SK-N-SH (cell line): ENCODE results near the gene LAIR2.

ENCODE experiments used
- CTCF ChIP-seq: fragments of 200-600 bp; sonication (generic); IDR thresholded peaks from 2 replicates; pipeline ENCODE4 v1.6.1; 2017; ENCODE audit warnings: antibody characterized with exemption, mild to moderate bottlenecking, moderate library complexity
- SIN3A ChIP-seq: IDR thresholded peaks from 2 replicates; pipeline ENCODE4 v1.6.1; 2012; ENCODE audit warnings: low read depth, mild to moderate bottlenecking, low read length, moderate library complexity, borderline replicate concordance
- TF ChIP-seq, protein P1 (sequence below): IDR thresholded peaks from 2 replicates; pipeline ENCODE4 v1.6.1; 2012; ENCODE audit warnings: mild to moderate bottlenecking, low read depth, low read length, moderate library complexity
- TF ChIP-seq, protein P2 (sequence below): IDR thresholded peaks from 2 replicates; pipeline ENCODE4; 2012

DNA sequence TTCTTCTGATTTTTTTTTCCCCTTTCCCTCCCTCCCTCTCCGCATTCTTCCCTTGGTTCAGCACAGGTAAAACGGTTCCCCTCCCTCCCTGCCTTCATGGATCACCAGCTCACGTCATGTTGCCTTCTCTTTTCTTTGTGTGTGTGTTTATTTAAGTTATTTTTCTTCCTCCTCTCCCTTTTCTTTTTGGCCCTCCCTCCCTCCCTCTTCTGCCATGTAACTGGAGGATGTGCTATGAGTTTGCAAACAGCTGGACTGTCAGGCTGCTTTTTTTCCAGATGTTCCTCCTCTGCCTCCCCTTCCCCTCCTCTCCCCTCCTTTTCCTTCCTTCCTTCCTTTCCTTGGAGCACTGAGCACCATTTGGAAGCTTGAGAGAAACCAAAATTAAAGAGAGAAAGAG, 41.0 kb upstream of the LAIR2 start:
- TF ChIP-seq SIN3A = no peak
- TF ChIP-seq CTCF = no peak
- TF ChIP-seq, protein P1, sequence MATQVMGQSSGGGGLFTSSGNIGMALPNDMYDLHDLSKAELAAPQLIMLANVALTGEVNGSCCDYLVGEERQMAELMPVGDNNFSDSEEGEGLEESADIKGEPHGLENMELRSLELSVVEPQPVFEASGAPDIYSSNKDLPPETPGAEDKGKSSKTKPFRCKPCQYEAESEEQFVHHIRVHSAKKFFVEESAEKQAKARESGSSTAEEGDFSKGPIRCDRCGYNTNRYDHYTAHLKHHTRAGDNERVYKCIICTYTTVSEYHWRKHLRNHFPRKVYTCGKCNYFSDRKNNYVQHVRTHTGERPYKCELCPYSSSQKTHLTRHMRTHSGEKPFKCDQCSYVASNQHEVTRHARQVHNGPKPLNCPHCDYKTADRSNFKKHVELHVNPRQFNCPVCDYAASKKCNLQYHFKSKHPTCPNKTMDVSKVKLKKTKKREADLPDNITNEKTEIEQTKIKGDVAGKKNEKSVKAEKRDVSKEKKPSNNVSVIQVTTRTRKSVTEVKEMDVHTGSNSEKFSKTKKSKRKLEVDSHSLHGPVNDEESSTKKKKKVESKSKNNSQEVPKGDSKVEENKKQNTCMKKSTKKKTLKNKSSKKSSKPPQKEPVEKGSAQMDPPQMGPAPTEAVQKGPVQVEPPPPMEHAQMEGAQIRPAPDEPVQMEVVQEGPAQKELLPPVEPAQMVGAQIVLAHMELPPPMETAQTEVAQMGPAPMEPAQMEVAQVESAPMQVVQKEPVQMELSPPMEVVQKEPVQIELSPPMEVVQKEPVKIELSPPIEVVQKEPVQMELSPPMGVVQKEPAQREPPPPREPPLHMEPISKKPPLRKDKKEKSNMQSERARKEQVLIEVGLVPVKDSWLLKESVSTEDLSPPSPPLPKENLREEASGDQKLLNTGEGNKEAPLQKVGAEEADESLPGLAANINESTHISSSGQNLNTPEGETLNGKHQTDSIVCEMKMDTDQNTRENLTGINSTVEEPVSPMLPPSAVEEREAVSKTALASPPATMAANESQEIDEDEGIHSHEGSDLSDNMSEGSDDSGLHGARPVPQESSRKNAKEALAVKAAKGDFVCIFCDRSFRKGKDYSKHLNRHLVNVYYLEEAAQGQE = no peak
- TF ChIP-seq, protein P2, sequence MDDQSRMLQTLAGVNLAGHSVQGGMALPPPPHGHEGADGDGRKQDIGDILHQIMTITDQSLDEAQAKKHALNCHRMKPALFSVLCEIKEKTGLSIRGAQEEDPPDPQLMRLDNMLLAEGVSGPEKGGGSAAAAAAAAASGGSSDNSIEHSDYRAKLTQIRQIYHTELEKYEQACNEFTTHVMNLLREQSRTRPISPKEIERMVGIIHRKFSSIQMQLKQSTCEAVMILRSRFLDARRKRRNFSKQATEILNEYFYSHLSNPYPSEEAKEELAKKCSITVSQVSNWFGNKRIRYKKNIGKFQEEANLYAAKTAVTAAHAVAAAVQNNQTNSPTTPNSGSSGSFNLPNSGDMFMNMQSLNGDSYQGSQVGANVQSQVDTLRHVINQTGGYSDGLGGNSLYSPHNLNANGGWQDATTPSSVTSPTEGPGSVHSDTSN = no peak
